Ovary (tissue), 9 donors: ENCODE data around the gene DIP2C. TPM values are rescaled to one million over a fixed set of nuclear protein-coding genes. Genes with fewer than 3 reads are reported as not detected.

Source experiments
- DNase-seq, 5 donors: peaks; one replicate each; pipeline ENCODE4 v3.0.0-alpha.2; 2019 to 2020
- H3K27ac ChIP-seq, 2 donors: fragments of 200-600 bp; one replicate each; pipeline versions ENCODE4 v1.5.1 to v1.8.0; 2019 to 2022
- H3K27me3 ChIP-seq: fragments of 200-600 bp; one replicate; pipeline ENCODE4 v1.8.0; 2022
- H3K36me3 ChIP-seq: fragments of 200-600 bp; sonication (generic); one replicate; pipeline ENCODE4 v1.5.1; 2019
- H3K4me1 ChIP-seq: one replicate; pipeline ENCODE4 v1.8.1; 2013; ENCODE audit warnings: mild to moderate bottlenecking, moderate library complexity; ENCODE audit not compliant: insufficient read depth
- H3K4me3 ChIP-seq: fragments of 200-600 bp; sonication (generic); one replicate; pipeline ENCODE4 v1.5.1; 2017
- H3K9me3 ChIP-seq, 2 donors: fragments of 200-600 bp in 1 of 2; sonication (generic) in 1 of 2; one replicate each; pipeline versions ENCODE4 v1.5.1 to v1.8.1; 2013 to 2019; ENCODE audit warnings: mild to moderate bottlenecking in 1 of 2, moderate library complexity in 1 of 2
- EP300 ChIP-seq: sonication (generic); formaldehyde crosslinking; IDR thresholded peaks from one replicate; pipeline ENCODE4 v1.6.1; 2017; ENCODE audit warnings: antibody characterized with exemption
- POLR2A ChIP-seq: fragments of 450-650 bp; IDR thresholded peaks from one replicate; pipeline ENCODE4 v1.6.1; 2017; ENCODE audit warnings: antibody characterized with exemption, mild to moderate bottlenecking, moderate library complexity
- whole genome bisulfite sequencing, 3 donors: extraction: QIAGEN DNeasy Blood & Tissue Kit in 1 of 3; methylation state at CpG; one replicate each; pipeline versions ENCODE4 v1.1.5 to v1.1.7; 2013 to 2017; 5-methylcytosine and 5-hydroxymethylcytosine counted together
- intact Hi-C, 4 donors: fragments of 100-400 bp; cut with DNase I; formaldehyde crosslinking; loops; one replicate each; pipeline versions ENCODE4 v1.11.0 to v1.15.1; 2022 to 2023
- polyA plus RNA-seq, 2 donors: library from polyadenylated mRNA; stranded (reverse); fragments of 200-250 nt in 1 of 2; fragments of 350-450 nt in 1 of 2; fragmentation: Illumina TruSeq in 1 of 2; extraction: RNeasy Lipid Tissue Mini Kit (QIAGEN cat#74804) in 1 of 2; gene quantifications; one replicate each; pipeline ENCODE4 v1.2.3, GENCODE V29; 2013 to 2014
- total RNA-seq, 7 donors: library from RNA; depleted of rRNA in 2 of 7; stranded (reverse); fragments of >200 nt in 2 of 7; fragmentation: NEBNext Ultra II Directional in 3 of 7; extraction: Animal tissue kit (Norgen Biotek cat#: 25700) in 3 of 7; gene quantifications; one replicate each; pipeline versions ENCODE4 v1.1.0 to v1.2.4, GENCODE V29; 2016 to 2023
- TF ChIP-seq, protein P1 (sequence below), 3 donors: fragments of 450-650 bp in 2 of 3; fragments of 200-600 bp in 1 of 3; IDR thresholded peaks; one replicate each; pipeline versions ENCODE4 v1.5.1 to v1.8.0; 2016 to 2022; ENCODE audit warnings: antibody characterized with exemption in 3 of 3, mild to moderate bottlenecking in 1 of 3
- donor health status: DM: no; HTN: no; CAD: no; lungs with moderate emphysema.
- donor health status: DM: no; HTN: no; CAD: no.
- donor health status: Bipolar disorder and iron deficiency.
- donor health status: DM: yes; HTN: yes; CAD: no.
- donor health status: DM: no; HTN: no; CAD: no.
- donor health status: DM: yes; HTN: yes; CAD: no.

The DIP2C gene
- total and polyA plus RNA-seq, 9 donors = 10.1 to 29.4 (median 22.2) TPM

- no peak overlapping the region for H3K4me3 ChIP-seq
- H3K4me1 ChIP-seq = no peaks in the 10 kb centered on the region
- no peaks in the 10 kb centered on the region for H3K27me3 ChIP-seq
- intact Hi-C loops = no loop called here
- no peaks in the 10 kb centered on the region for H3K9me3 ChIP-seq
- TF ChIP-seq, protein P1, sequence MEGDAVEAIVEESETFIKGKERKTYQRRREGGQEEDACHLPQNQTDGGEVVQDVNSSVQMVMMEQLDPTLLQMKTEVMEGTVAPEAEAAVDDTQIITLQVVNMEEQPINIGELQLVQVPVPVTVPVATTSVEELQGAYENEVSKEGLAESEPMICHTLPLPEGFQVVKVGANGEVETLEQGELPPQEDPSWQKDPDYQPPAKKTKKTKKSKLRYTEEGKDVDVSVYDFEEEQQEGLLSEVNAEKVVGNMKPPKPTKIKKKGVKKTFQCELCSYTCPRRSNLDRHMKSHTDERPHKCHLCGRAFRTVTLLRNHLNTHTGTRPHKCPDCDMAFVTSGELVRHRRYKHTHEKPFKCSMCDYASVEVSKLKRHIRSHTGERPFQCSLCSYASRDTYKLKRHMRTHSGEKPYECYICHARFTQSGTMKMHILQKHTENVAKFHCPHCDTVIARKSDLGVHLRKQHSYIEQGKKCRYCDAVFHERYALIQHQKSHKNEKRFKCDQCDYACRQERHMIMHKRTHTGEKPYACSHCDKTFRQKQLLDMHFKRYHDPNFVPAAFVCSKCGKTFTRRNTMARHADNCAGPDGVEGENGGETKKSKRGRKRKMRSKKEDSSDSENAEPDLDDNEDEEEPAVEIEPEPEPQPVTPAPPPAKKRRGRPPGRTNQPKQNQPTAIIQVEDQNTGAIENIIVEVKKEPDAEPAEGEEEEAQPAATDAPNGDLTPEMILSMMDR (IDR thresholded peaks at IDR 0.05) = no peak
- no peak for TF ChIP-seq EP300
- no peak for TF ChIP-seq POLR2A
- DNase-seq = peak in 1 of 5 donors; percentile 11
- 86 to 95% (median 94%) methylated on average over 17 of the region's 17 CpGs for WGBS, 3 donors
- H3K27ac ChIP-seq = no peak overlapping the region
- no peaks in the 10 kb centered on the region for H3K36me3 ChIP-seq
Measured at GRCh38 chr10:290026-290725, 399.3 kb downstream of the DIP2C start.

- peak in 1 of 5 donors; percentile 8 for DNase-seq
- Histone ChIP-seq H3K4me3 (no peak overlapping the region), H3K9me3 (no peaks in the 10 kb centered on the region), H3K4me1 (no peaks in the 10 kb centered on the region), H3K27ac (no peak overlapping the region), H3K27me3 (no peaks in the 10 kb centered on the region), H3K36me3 (no peaks in the 10 kb centered on the region)
- intact Hi-C loops = no loop called here
- TF ChIP-seq POLR2A (no peak), EP300 (no peak)
- TF ChIP-seq, protein P1 (IDR thresholded peaks at IDR 0.05) = no peak
- 92 to 97% (median 94%) methylated on average over 9 of the region's 9 CpGs for WGBS, 3 donors
Measured at GRCh38 chr10:289581-289980, 399.9 kb downstream of the DIP2C start.

DNA sequence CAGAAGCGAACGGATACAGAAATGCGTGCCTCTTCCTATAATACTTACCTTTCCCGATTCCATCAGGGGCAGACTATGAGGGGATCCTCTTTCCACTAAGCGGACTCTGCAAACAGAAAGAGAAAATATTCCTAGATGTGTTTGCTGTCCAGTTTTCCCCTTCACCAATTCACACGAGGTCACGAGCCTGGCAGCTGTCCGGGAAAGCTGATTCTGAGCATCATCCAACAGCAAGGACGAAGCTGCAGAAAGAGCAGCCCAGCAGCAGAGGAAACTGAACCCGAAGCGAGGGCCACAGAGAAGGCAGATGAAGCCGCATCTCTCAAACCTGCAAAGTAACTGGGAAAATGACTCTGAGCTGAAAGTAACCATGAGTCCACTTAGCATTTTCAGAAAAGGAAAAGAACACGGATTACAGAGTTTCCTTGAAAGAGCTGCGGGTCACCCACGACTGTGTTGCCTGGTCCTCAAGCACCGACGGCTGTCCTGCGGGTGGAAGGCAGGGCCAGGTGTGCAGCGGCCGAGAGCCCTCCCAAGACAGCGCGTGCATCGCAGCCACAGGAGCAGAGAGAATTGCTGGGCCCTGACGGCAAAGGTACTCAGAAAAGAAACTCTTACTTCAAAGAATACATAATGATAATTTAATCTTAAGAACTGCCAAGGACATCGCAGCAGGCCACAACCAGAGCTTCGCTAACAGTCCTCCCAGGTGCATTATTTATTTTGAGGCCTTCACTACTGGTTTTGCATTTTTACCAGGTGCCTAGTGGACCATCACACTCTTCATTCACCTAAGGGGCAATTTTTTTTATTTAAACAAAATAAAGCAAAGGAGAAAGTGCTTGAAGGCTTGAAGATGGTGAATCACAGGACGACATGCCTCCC, 400.9 kb downstream of the DIP2C start:
- intact Hi-C loops = no loop called here
- Histone ChIP-seq H3K36me3 (no peaks in the 10 kb centered on the region), H3K27ac (no peak overlapping the region), H3K27me3 (no peaks in the 10 kb centered on the region), H3K9me3 (no peaks in the 10 kb centered on the region), H3K4me1 (no peaks in the 10 kb centered on the region), H3K4me3 (no peak overlapping the region)
- TF ChIP-seq EP300 (no peak), POLR2A (no peak)
- TF ChIP-seq, protein P1 (IDR thresholded peaks at IDR 0.05) = no peak
- DNase-seq = peak in 1 of 5 donors; percentile 6
- 90 to 91% (median 91%) methylated on average over 27 of the region's 27 CpGs for WGBS, 3 donors

GRCh38 chr10:287814-288213, 401.7 kb downstream of the DIP2C start:
- WGBS, 3 donors = 94 to 97% (median 96%) methylated on average over 4 of the region's 4 CpGs
- Histone ChIP-seq H3K4me1 (no peaks in the 10 kb centered on the region), H3K4me3 (no peak overlapping the region), H3K27ac (no peak overlapping the region), H3K27me3 (no peaks in the 10 kb centered on the region), H3K36me3 (no peaks in the 10 kb centered on the region), H3K9me3 (no peaks in the 10 kb centered on the region)
- TF ChIP-seq, protein P1 (IDR thresholded peaks at IDR 0.05) = no peak
- TF ChIP-seq POLR2A (no peak), EP300 (no peak)
- DNase-seq = no peak
- intact Hi-C loops = no loop called here
